GM18861 (cell line): ENCODE data around the gene LTBP1.

Source experiments
- ATAC-seq: cut with Tn5 transposase; IDR thresholded peaks from one replicate; pipeline ENCODE4 v1.9.1; 2021; ENCODE audit not compliant: unreplicated experiment

LTBP1 gene

DNA sequence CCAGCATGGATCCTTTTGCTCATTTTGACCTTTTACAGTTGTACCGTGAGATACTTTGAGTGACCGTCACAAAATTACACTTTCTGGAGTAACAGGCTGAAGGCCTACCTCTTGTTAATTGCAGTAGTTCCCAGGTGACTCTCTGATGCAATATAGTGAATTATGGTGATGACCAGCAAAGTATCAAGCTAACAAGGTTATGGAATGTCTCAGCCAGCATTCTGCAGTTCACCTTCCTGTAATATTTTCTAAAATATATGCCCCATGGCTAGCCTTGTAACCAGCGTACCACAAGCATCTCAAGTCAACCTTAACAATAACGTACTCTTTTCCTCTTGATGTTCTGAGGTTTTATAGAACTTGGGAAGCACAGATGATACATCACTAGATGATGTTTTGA is 234.7 kb downstream of the LTBP1 start:
- ATAC-seq = no peak

DNA sequence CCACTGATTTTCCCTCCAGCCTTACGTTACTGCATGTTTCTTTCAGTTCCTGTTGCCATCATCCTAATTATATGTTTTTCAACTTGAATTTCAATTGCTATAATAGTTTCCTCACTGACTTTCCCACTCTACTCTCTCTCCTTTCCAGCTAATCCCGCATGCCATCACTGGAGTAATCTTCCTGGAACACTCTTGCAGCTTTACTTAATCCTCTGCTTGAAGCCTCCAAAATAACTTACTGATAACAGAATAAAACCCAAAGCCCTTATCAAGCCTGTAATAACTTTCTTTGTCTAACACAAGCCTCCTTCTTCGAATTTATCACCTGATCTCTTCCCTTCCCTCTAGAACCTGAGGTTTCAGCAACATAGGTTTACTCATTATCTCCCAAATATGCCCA is 237.3 kb downstream of the LTBP1 start:
- ATAC-seq = no peak

GRCh38 chr2:33186937-33187336 is 240.2 kb downstream of the LTBP1 start:
- ATAC-seq = no peak

DNA sequence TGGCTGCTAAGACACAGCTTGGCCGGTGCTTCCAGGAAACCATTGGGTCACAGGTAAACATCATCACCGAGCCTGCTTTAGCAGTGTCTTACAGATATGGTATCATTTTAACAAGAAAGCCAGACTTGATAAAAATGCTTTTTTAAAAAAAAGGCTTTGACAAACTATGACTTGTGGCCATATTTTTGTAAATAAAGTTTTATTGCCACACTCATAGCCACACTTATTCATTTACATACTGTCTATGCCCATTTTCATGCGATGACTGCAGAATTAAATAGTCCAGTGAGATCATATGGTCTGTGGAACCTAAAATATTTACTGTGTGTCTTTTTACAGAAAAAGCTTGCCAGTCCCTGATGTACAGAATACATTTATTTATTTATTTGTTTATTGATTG is 242.0 kb downstream of the LTBP1 start:
- ATAC-seq = no peak

- ATAC-seq = no peak
Observed at GRCh38 chr2:33190393-33190937, 243.7 kb downstream of the LTBP1 start.

DNA sequence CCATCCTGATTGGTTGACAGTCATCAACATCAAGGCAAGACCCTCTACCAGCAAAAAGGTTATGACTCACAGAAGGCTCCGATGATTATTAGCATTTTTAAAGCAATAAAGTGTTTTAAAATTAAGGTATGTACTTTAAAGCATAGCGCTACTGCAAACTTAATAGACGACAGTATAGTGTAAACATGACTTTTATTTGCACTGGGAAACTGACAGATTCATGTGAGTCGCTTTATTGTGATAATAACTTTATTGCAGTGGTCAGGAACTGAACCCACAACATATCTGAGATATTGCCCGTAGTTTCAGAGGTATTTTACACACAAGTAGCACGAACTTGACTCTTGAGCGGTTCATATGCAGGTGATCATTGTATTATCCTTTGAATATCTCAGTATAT is 249.1 kb downstream of the LTBP1 start:
- no peak for ATAC-seq

DNA sequence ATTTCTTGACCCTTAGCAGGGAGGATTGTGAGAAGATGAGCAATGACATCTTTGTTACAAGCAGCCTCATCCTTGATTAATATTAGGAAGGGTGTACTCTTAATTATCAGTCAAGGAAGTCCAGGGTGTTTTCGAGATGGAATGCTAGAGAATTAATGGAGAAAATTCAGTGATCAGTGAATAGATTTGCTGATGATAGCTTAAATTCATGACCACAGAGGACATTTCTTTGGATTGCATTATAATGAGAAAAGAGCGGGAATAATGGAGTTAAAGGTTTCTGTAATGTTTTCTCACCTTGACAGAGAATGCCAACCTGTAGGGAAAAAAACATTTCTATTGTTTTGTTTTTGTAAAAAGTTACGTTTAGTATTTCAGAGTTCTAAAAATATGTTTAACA is 249.9 kb downstream of the LTBP1 start:
- no peak for ATAC-seq

GRCh38 chr2:33197198-33197938 is 250.6 kb downstream of the LTBP1 start:
- no peak for ATAC-seq

DNA sequence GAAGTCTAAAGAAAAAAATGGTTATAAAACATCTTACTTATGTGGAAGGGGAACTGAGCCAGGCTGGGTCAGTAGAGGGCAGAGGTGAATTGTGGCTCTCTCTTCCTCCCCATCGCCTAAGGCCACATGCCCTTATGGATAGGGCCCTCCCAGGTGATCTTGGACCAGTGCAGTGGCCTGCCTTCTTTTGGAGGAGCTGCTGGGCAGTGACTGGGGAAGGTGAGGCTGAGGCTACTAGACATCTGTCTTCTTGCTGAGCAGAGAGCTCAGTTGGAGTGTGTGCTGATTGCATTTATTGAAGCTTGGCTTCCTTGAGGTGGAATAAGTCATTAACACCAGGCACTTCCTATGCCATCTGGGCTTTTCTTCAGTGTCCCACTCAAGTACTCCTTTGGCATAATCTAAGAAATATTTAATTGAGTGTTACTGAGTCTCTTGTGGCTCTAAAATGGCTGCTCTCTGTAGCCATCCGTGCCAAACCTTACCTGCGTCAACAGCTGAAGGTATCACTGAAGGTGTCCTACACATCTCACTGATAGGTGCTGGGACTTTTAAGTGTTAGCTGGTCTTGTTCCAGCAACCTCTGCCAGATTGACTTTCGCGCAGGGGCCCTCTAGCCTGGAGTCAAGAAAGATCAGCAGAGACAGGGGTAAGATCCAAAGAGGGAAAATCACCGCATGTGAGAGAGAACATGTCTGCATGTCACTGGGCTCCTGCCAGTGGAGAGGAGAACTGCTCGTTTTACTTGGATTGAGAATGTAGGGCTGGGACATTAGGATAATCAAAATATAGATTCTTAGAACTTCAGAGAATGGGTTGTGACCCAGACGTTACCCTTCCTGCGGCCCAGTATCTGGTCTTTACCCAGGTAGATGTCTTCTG is 256.1 kb downstream of the LTBP1 start:
- no peak for ATAC-seq

DNA sequence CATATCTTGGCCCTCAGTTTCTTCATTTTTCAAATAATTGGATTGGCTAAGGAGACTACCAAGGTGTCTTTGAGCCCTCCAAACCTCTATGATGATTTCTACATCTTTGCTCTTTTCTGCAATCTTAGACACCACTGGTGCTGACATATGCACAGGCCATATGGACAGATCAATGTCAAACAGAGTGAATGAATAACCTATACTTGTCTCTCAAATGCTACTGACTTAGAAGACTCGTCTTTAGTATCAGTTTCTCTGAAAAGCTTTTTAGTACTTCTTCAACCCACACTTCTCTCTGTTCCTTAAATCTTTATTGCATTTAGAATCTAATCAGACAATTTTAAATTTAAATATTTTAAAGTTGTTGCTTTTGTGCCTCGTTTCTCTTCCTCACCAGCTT is 258.2 kb downstream of the LTBP1 start:
- peak; percentile 68 for ATAC-seq

DNA sequence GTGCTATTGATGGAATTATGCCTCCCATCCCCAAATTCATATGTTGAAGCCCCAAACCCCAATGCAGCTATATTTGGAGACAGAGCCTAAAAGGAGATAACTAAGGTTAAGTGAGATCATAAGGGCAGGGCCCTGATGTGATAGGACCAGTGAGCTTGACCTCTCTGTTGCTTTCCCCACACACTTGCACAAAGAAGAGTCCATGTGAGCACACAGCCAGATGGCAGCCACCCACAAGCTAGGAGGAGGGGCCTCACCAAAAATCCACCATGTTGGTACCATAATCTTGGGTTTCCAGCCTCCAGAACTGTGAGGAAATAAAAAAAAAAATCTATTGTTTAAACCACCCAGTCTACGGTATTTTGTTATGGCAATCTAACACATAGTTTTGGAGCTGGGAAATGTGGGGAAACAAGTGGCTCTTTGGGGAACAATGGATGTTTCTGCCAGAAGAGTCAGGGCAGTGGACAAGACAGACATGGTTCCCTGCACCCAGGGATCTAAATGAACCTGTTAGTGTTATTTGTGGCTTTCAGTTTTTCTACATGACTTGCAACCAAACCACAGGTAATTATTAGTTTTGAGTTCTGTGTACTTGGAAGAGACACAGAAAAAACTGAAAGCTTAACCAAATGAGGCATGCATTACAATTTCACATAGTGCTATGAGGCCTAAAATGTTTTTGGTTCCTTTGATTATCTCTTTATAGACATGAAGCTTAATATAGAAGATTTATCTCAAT is 259.1 kb downstream of the LTBP1 start:
- peak; percentile 89 for ATAC-seq

DNA sequence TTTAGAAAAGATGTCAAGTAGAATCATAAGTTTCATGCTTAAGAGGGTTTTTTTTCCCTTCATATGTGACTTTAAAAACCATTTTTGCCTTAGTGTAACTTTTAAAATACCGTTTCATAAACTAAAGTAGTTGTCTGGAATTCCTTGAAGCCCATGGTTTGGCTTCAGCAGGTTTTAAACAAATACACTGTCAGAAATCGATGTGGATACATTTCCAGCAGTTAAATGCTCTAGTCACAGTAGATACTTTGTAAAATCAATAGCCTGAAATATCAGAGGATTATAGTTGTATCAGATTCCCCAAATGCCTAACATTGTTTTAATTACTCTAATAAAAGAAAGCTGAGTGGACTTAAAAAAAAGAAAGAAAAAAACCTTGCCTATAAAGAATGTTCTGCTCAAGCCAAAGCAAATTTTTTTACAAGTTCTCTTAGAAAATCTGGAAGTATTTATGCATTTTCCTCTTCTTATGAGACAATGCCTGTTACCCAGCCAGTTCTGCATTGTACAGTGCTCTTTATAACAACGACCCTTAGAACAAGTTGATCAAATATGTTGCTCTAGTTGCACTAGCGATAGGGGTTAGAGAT is 260.5 kb downstream of the LTBP1 start:
- ATAC-seq = no peak

- ATAC-seq = no peak
Observed at GRCh38 chr2:33208400-33208799, 261.6 kb downstream of the LTBP1 start.

- no peak for ATAC-seq
Observed at GRCh38 chr2:33209976-33210375, 263.2 kb downstream of the LTBP1 start.

DNA sequence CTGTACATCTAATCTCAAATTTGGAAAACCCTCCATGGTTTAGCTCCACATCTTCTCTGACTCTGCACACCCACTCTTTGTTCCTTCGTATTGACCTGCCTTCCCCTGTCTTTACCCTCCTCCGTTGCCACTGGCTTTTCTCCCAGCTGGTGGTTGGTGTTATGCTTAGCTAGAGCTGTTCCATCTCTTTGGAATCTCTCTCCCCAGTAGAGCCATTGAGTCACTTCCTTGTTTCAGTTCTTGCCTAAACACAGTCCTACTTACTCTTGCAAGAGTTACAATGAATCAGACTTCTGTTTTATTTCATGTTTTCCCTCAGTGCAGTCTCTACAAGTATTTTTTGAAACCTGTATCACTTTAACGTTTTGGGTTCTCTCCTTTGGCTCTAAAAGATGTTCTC is 263.9 kb downstream of the LTBP1 start:
- ATAC-seq = no peak

- ATAC-seq = no peak
Observed at GRCh38 chr2:33212151-33212550, 265.4 kb downstream of the LTBP1 start.

DNA sequence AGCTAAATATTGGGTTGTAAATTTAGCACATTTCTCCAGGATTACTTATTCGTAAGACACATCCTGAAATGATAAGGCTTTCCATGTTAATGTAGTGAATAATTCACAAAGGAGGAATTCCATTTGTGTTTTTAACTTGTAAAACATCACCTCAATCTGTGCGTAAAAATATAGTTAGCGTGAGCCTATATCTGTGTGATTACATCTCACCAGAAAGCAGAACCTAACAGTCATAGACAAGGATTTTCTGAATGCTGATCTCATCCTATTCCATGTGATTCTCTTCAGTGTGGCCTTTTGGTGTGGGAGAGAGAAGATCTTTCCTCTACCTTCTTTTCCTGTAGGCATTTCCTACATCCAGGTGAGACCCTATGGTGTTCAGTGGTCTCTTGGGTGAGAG is 266.5 kb downstream of the LTBP1 start:
- no peak for ATAC-seq

- no peak for ATAC-seq
Observed at GRCh38 chr2:33213648-33214047, 266.9 kb downstream of the LTBP1 start.

- peak; percentile 44 for ATAC-seq
Observed at GRCh38 chr2:33214436-33214835, 267.7 kb downstream of the LTBP1 start.

GRCh38 chr2:33214857-33215256 is 268.1 kb downstream of the LTBP1 start:
- ATAC-seq = no peak

DNA sequence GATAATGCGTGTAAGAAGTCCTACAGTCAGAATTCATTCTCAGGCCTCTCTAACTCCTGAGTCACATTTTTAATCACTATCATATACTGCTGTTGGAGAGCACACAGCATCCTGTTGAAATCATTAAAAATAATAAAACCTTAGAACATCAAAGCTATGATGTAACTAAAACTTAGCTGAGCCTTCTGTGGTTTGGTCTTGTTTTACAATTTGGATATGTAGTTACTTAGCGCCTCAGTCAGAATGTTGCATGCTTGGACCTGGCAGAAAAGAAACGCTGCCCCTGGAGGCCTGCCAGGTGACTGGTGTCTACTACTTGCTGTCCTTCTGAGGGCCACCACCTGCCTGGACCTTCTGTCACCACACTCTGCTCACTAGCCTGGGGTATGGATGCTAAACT is 268.5 kb downstream of the LTBP1 start:
- ATAC-seq = no peak
